ENCODE measurements around the gene ZNF664.

The ZNF664 gene

DNA sequence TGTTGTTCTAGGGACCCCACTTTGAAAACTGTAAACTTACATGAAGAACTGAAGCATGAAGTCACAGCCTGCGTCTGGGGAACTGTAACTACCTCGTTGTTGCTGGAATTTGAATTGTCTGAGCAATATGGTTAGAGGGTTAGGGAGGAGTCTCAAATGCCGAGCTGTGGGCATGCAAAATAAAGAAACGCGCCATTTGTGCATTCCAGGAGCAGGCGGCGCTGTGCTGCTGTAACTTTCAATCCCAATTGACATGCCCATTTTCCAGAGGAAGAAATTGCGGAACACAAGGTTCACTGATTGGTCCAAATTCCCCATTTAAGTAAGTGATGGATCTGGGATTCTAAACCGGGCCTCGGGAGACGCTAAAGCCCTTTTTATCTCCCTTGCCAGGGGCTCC, 61.3 kb downstream of the ZNF664 start:
- DNase-seq (ENCODE audit: low read depth): no peak

DNA sequence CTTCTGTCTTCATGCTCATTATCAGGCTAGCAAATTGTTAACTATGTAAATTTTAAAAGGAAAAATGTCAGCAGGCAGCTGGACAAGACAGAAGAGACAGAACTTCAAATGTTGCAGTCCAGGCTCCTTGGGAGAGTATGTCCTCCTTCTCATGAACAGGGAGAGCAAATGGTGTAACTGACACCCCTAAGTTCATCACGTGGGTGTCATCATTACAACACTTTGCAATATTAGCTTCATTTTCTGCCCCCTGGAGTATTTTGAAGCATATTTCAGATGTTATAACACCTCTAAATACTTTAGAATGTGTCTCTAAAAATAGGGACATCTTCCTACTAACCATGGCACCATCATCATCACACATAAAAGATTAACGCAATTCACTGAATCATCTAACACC, 62.1 kb downstream of the ZNF664 start:
- peak; percentile 13 for DNase-seq (ENCODE audit: low read depth)

DNA sequence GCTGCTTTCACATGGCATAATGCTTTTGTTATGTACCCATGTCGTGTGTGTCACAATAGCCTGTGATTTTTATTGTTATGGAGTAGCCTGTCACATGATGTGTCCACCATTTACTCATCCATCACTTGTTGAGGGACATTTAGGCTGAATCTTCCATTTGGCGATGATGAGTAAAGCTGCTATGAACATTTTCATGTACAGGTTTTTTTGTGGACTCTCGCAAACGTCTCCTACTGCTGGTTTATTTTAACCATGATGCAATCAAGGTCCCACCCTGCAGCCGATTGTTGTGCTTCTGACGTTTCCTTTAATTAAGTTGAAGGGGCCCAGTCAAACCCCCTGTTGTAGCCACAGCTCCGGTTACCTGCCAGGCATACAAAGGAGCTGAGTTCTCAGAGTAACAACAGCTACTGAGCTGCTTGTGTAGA, 63.2 kb downstream of the ZNF664 start:
- DNase-seq (ENCODE audit: low read depth): no peak

DNA sequence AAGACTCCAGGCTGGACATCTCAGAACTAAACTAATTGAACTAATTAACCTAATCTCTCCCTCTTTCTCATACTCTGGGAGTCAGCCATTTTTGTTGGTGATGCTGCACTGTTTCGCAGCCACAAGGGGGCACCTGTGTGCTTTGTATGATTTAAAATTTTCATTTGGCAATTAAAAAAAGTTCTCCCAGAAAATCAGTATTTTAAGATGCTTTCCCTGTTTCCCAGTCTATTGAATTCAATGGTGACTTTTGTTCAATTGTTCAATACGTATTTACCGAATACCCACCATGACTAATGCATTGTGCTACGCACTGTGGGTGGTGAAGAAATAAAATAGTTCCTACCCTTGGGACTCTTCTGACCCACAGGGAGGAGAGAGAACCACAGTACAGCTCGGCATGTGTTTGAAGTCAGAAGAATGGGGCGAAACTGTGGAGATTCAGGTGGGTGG, 63.7 kb downstream of the ZNF664 start:
- DNase-seq (ENCODE audit: low read depth): peak; percentile 17

DNA sequence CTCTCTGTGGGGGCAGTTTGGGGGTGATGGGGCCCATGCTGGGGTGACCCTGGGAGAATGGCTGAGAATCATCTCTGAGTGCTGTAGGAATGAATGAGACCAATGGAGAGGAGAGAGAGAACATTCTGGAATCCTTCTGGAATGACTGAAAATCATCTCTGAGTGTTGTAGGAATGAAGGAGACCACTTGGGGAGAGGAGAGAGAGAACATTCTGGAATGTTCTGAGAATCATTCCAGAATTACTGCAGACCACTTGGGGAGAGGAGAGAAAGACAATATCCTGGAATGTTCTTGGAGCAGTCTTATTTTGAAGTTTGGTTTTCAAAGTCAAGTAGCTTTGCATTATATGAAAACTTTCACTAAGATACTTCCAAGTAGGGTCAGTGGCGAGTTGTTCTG, 64.3 kb downstream of the ZNF664 start:
- no peak for DNase-seq (ENCODE audit: low read depth)

DNA sequence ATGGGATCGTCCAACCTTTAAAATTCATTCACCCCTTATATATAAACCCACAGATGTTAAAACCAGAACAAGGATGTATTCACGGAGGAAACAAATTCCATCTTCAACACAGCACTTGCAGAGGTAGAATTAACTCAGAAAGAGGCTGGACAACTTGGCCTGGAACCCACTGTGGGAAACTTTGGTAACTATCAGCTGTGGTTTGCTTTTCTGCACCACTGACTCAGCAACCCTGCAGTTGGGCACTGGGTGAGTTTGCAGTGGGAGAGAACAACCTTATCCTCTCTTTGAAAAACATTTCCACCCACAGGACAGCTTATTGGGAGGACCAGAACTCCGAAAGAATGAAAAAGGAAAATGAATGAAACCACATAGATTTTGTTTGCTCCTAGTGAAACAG, 66.3 kb downstream of the ZNF664 start:
- no peak for DNase-seq (ENCODE audit: low read depth)

DNA sequence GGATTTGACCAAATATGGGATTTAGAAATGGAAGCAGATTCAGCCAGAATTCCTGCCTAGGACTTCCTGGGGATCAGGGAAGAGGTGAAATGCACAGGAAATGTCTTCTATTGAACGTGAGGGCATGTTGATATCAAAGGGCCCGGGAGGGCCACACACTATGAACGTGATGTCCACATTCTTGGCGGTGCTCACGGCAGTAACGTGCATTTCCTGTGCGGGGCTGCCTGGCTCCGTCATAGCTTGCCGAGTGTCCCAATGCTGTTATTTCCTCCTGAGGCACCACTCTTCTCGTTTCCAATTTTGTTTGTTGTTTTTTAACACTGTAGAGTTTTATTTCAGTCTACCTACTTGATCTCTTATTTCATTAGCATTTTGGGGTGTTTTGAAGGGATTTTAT, 67.3 kb downstream of the ZNF664 start:
- no peak for DNase-seq (ENCODE audit: low read depth)

DNA sequence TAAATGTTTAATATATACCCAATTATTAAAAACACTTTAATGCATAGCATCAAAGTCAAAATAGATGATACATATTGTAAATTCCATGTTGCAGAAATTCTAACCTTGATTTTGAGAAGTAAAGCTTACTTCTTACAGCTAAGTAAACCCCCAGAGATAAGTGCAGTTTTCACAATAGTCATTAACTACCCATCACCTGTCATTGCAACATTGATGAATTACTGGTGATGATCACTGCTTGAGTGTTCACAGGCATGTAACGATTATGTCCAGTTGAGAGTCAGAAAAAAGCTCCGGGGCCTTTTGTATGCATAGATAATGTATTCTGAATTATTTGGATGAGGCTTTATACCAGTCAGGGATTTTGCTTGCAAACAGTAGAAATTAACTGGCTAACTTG, 67.7 kb downstream of the ZNF664 start:
- no peak for DNase-seq (ENCODE audit: low read depth)

DNA sequence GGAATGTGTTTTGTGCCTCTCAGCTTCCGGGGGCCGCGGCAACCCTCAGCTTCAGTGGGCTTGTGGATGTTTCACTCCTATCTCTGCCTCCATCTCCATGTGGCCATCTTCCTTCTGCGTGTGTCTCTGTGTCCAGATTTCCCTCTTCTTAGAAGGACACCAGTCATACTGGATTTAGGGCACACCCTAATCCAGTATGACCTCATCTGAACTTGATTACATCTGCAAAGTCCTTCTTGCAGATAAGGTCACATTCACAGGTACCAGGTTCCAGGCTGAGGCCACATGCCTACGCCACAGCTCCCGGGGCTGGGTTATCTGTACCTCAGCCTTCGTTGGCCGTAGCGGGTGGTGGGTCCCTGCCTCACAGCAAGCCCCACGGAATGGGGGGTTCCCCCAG, 68.9 kb downstream of the ZNF664 start:
- DNase-seq (ENCODE audit: low read depth): no peak

DNA sequence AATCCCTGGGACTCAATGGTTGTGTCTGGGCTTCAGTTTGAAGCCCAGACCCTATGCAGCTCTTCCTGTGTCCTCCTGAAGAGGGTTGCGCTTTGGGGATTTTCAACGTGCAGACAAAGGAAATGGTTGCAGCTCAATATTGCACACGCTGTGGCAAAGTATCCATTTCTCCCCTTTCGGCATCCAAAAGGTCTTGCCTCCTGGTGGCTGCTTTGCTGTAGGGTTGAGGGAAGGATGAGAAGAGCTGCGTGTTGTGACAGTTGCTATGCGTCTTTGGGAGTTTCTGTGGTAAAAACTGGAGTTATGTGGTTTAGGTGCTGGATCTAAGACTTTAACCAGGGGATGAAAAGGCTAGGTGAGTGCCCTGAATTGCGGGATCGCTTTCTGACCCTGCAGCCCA, 71.0 kb downstream of the ZNF664 start:
- no peak for DNase-seq (ENCODE audit: low read depth)

DNA sequence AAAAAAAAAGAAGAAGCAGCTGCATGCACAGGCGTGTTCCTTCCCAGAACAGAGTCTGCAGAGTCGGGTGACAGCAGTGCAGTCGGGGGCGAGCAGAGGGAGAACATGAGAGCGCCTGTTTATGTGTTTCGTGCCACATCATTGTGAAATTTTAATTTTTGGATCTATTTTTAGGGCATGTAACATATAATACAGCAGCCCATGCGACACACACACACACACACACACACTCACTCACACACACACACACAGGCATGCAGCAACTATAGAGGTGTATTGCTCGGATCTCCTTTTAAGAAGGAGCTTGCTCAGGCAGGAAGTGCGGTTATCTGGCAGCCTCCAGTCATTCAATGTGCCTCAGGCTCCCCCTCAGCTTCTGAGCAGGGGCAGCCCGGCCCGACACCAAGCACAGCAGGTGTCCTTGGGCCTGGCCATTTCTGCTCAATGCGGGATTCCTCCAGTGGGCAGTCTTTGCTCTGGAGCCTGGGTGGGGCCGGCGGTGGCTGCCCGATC, 71.8 kb downstream of the ZNF664 start:
- DNase-seq (ENCODE audit: low read depth): peak; percentile 57

DNA sequence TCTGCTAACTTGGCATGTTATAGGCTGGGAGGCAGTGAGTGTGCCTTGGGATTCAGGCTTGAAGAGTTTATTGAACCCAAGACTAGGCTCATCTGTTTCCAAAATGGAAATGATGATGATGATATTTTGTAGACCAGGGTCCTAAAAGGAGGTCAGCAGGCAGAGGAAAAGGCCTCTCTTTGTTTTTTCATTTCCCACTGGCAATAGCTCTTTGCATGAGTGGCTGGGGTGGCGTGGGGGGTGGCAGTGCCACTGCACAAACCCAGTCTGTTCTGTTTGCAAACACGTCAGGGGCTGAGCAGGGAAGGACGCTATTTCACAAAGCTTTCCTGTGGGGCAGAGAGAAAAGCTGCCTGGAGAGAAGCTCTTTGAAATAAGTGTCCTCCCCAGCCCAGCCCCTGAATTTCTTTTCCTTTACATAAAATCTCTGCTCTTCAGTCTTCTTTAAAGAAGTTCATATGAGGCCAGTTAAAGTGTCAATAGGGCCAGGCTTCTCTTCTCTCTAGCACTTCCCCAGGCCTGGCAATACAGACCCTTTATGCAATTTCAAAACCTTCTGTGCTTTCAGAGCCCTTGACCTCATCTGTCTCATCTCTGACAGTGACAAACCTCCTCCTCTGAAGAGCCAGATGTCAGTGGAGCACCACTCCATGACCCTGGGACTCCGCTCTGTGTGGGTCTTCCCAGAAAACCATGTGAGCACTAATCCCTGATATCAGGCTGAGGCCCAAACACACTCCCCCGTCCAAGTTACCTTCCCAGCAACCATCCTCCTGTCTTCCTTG, 72.8 kb downstream of the ZNF664 start:
- DNase-seq (ENCODE audit: low read depth): no peak

DNA sequence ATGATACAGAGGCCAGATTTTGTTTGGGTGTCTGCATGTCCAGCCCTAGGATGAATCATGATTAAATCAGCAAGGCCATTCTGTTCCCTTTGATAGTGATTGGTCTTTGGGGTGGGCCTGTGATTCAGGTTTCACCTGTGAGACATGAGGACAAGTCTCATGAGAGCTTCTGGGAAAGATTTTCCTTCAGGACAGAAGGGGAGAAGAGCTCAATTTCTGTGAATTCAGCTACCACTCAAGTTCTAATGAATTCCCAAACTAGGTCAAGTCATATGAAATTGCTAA, 73.4 kb downstream of the ZNF664 start:
- no peak for DNase-seq (ENCODE audit: low read depth)

DNA sequence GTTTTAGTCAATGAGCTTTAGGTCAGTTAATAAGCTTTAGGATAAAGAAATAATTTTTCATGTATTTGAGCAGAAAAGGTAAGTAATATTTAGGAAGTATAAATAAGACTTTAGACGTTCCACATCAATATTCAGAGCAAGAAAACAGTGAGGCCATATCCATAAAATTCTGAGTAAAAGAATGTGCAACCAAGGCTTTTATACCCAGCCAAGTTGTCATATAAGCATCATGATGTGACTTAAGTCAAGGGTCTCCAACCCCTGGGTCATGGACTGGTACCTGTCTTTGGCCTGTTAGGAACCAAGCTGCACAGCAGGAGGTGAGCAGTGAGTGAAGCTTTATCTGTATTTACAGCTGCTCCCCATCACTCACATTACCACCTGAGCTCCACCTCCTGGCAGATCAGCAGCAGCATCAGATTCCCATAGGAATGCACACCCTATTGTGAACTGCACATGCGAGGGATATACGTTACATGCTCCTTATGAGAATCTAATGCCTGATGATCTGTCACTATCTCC, 74.1 kb downstream of the ZNF664 start:
- DNase-seq (ENCODE audit: low read depth): no peak

DNA sequence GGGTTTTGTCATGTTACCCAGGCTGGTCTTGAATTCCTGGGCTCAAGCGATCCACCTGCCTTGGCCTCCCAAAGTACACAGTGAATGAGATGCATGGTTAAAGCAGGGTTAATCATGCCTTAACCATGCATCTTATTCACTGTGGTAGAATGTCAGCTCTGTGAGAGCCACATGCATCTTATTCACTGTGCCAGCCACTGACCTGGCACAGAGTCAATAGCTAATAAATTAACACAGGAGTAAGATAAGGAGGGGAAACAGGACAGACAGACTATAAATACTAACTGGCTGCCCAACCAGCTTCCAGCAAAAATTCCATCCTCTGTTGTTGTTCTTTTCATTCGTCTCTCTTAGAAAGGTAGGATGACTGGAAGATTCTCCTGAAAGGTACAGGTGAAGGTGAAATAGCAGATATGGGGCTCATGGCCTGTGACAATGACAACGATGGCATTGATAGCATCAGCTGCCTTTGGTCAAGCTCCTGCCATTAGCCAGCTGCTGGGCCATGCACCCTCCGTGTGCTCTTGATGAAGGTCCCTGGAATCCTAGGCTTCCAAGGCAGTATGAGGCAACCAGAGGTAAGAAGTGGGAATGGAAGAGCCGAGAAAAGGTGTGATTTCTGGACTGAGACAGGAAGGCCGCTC, 76.6 kb downstream of the ZNF664 start:
- DNase-seq (ENCODE audit: low read depth): no peak

DNA sequence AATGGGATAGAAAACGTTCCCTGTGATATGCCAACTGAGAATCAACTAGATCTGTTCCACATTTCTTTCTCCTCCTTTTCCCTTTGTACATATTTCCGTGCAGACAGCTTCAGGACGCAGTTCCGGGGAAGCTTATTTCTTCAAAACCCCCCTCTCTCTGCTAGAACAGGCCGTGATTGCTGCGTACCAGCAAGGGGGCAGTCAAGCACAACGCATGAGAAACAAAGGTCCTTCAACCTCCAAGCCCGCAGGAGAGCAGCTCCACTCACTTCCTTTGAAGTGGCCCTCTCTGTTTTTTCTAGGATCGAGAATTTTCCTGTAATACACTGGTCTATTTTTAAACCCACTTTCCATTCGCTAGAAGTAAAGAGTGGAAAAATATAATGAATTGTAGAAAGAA, 80.8 kb downstream of the ZNF664 start:
- DNase-seq (ENCODE audit: low read depth): peak; percentile 50

DNA sequence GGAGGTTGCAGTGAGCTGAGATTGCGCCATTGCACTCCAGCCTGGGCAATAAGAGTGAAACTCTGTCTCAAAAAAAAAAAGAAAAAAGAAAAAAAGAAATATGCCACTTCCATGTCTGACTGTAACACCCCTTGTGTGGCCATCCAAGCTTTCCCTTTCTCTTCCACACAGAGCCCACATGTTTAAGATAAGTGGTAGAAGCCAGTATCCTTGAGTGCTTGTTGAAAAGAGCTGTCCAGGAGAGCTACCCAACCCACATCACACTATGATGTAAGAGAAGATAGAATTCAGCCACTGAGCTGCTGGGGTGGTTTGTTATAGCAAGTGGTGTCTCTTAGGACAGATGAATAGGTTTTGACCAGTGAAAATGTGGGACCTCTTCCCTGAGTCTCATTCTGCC, 82.1 kb downstream of the ZNF664 start:
- DNase-seq (ENCODE audit: low read depth): no peak

DNA sequence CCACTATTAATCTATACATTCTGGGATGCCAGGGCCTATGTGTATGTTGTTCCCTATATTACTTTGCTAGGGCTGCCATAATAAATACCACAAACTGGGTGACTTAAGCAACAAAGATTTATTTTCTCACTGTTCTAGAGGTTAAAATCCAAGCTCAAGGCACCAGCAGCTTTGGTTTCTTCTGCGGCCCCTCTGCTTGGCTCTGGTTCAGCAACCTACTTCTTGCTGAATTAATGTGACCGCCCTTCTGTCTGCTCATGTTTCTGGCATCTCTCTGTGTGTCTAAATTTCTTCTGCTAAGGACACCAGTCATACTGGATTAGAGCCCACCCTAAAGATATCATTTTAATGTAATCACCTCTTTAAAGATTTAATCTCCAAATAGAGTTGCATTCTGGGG, 84.7 kb downstream of the ZNF664 start:
- DNase-seq (ENCODE audit: low read depth): no peak

DNA sequence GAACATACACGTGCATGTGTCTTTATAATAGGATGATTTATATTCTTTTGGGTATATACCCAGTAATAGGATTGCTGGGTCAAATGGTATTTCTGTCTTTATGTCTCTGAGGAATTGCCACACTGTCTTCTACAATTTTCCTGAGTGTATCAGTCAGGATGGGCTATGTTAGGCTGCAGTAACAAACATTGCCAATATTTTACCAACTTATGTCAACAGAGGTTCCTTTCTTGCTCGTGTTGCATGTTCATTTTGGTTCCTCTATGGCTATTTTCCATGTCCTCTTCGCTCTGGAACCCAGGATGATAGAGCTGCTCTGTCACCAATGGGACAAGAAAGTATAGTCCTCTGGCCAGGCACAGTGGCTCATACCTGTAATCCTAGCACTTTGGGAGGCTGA, 86.7 kb downstream of the ZNF664 start:
- no peak for DNase-seq (ENCODE audit: low read depth)
